ENCODE results near the gene CUEDC1.

DNA sequence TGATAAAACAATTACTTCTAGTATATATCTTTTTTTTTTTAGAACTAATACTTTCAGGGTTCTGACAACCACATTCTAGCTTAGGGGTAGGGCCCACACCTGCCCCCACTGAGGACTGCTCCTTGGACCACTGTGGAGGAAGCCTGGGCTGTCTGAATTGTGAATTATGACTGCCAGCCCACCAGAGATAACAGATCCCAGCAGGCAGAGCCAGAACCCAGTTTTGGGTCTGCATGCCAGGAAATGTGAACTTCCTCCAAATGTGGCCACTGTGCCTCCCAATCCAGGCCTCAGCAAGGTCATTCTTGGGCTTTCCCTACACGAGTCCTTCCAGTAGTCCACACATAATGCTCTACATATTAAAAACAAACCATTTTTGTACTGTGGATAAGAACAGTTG lies 16.9 kb upstream of the CUEDC1 start:
- TF ChIP-seq CTCF (conservative IDR thresholded peaks at IDR 0.05) (no peak), EZH2 (IDR thresholded peaks at IDR 0.05; ENCODE audit: low read depth) (no peak)

All from PC-9 (cell line).